HG03159 (cell line): ENCODE measurements around the gene SLC6A20.
"Not testable (repeated sequence)": the region's sequence is repeated elsewhere in the genome, so short reads cannot be mapped to it uniquely, and the experiment has no call there.

ENCODE experiments used
- ATAC-seq: cut with Tn5 transposase; IDR thresholded peaks from one replicate; pipeline ENCODE4 v1.9.1; 2021; ENCODE audit warnings: mild to moderate bottlenecking, moderate library complexity; ENCODE audit not compliant: unreplicated experiment

SLC6A20 gene

DNA sequence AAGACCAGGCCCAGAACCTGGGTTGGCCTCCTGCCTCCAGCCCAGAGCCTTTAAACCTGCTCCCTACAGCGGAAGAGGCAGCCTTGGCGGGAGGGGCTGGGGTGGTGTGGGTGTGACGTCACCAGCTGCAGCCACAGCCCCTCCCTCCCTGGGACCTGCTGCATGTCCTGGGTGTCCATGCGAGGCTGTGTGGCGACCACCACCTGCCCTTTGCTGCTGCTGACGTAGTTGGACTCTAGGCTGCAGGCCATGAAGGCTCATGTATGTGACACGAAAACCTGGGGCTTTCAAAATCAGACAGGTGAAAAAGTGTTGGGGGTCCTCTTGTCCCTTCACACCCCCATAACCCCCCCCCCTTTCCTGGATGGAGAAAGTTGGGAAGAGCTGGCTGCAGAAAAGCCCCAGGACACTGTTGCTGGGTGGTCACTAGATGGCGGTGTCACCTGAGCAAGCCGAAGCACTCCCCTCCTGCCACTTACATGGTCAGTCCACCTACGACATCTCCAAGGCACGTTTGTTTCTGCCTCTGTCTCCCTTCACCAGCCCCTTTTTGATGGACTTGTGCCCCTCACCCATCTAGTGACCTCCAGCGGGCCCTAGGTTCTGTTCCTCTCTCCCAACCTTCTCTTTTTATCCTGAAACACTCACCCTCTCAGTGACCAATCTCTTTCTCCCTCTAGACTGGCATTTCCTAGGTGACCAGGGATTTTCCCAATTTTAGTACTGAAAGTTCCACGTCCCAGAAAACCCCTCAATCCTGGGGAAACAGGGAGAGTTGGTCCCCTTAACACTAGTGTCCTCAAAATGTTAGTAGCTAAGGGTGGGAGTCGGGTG lies 35.2 kb downstream of the SLC6A20 start:
- ATAC-seq, result no peak

- ATAC-seq, result no peak
Observed at GRCh38 chr3:45759851-45760250, 36.5 kb downstream of the SLC6A20 start.

DNA sequence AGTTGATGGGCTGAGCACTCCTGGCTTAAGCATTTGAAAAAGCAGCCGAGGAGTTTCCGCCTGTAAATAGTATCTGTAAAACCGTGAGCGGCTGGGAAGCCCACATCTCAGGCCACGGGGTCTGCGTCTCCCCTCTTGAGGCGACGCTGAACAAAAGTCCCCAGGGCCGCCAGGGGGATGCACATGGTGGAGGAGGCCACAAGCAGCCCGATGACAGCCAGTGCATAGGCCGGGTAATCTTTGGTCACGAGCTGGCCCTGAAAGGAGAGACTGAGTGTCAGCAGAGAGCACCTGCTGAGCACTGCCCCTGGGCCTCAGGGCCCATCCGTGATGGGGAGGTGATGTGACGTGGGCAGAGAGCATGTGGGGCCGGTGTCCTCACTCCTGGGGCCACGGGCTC lies 37.5 kb downstream of the SLC6A20 start:
- ATAC-seq, result no peak

DNA sequence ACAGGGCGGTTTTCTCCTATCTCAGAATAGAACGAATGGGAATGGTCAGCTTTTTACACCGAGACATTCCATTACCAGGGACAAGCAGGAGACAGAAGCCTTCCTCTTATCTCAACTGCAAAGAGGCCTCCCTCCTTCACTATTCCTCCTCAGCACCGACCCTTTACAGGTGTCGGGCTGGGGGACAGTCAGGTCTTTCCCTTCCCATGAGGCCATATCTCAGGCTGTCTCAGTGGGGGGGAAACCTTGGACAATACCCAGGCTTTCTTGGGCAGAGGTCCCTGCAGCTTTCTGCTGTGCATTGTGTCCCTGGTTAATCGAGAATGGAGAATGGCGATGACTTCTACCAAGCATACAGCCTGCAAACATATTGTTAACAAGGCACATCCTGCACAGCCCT lies 39.2 kb downstream of the SLC6A20 start:
- not testable (repeated sequence) for ATAC-seq

GRCh38 chr3:45756055-45756454 lies 40.3 kb downstream of the SLC6A20 start:
- ATAC-seq, result no peak

GRCh38 chr3:45754461-45754860 lies 41.9 kb downstream of the SLC6A20 start:
- no peak for ATAC-seq

- no peak for ATAC-seq
Observed at GRCh38 chr3:45753095-45753494, 43.2 kb downstream of the SLC6A20 start.

GRCh38 chr3:45751537-45752242 lies 44.6 kb downstream of the SLC6A20 start:
- ATAC-seq, result no peak

- no peak for ATAC-seq
Observed at GRCh38 chr3:45749880-45750279, 46.5 kb downstream of the SLC6A20 start.

DNA sequence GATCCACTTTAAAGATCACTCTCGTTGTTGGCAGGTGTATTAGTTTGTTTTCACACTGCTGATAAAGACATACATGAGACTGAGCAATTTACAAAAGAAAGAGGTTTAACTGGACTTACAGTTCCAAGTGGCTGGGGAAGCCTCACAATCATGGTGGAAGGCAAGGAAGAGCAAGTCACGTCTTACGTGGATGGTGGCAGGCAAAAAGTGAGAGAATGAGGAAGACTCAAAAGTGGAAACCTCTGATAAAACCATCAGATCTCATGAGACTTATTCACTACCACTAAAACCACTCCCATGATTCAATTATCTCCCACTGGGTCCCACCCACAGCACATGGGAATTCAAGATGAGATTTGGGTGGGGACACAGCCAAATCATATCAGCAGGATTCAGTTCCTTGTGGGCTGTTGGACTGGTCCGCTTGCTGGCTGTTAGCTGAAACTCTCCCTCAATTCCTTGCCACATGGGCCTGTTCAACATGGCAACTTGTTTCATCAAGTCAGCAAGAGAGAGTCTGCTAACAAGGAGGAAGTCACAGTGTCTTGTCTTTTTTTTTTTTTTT lies 47.2 kb downstream of the SLC6A20 start:
- not testable (repeated sequence) for ATAC-seq

DNA sequence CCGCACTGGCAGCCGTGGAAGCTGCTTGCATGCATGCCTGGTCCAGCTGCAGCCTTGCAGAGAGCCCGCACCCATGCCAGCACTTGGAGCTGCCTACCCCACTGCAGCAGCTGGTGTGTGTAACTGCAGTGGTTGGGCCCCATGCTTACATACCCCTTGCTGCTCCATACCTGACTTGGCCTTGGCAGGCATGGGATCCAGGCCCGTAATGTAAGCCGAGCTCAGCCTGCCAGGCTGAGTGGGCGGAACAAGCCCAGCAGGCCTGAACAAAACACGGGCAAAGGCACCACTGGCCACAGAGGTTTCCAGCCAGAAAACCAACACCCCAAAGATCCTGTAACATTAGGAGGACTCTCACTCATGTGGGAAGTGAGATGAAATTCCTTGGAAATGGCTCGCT lies 48.3 kb downstream of the SLC6A20 start:
- ATAC-seq, result no peak

- no peak for ATAC-seq
Observed at GRCh38 chr3:45746777-45747622, 49.3 kb downstream of the SLC6A20 start.

- ATAC-seq, result no peak
Observed at GRCh38 chr3:45746165-45746776, 50.1 kb downstream of the SLC6A20 start.

DNA sequence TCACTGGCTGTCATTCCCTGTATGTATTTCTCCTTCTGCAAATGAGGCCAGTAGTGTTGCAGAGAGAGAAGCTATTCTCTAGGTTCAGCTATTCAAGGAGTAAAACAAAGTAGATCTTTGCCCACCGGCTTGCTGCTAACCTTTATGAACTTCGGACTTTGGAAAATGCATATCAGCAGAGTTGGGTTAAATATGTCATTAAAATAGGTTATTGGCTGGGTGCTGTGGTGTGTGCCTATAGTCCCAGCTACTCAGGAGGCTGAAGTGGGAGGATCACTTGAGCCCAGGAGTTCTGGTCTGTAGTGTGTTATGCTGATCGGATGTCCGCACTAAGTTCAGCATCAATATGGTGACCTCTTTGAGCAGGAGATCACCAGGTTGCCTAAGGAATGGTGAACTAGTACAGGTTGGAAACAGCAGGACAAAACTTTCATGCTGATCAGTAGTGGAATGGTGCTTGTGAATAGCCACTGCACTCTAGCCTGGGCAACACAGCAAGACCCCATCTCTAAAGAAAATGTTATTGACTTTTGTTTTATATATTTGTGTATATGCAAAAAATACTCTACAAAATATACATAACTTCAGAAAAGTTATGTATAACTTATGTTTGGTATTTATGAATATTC lies 53.8 kb downstream of the SLC6A20 start:
- ATAC-seq, result no peak

GRCh38 chr3:45741742-45742460 lies 54.4 kb downstream of the SLC6A20 start:
- no peak for ATAC-seq

DNA sequence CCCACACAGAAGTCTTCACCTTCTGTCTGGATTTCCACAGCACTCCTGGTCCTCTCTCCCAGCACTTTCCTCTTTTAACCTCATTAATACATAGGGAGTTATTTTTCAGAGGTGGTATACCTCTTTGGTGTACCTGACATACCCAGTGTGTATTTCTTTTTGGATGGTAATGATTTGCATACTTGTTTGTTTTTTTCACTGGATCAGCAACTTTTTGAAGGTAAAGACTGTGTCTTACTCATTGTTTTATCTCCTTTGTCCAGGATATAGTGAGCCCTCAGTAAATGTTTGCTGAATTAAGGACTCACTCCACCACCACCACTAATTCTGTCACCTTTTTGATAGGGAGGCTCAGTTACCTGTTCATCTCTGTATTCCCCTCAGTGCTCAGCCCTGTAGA lies 55.1 kb downstream of the SLC6A20 start:
- no peak for ATAC-seq

GRCh38 chr3:45739991-45740390 lies 56.3 kb downstream of the SLC6A20 start:
- no peak for ATAC-seq

GRCh38 chr3:45737234-45737633 lies 59.1 kb downstream of the SLC6A20 start:
- no peak for ATAC-seq

DNA sequence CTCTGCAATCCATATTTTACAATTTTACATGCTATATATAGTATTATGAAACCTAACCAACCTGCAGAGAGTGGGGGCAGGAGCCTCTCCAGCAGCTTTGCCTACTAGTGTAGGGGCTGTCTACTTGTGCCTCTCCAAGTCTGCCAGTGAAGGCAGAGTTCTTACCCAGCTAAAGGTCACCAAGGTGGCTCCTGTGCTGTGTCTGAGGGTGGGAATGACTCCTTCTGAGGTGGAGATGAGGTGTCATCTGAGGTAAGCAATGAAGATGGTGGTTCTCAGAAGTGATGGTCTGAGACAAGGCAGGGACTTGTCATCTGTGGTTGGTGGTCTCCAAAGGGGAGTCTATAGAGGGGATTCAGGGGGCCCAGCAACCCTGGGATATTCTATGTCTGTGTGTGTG lies 59.6 kb downstream of the SLC6A20 start:
- no peak for ATAC-seq
